ENCODE data around the gene SIVA1.
A peak's percentile ranks its signal among the peaks of the same experiment; 100 is the strongest.
"Not testable (repeated sequence)": the region's sequence is repeated elsewhere in the genome, so short reads cannot be mapped to it uniquely, and the experiment has no call there.

Gene SIVA1

DNA sequence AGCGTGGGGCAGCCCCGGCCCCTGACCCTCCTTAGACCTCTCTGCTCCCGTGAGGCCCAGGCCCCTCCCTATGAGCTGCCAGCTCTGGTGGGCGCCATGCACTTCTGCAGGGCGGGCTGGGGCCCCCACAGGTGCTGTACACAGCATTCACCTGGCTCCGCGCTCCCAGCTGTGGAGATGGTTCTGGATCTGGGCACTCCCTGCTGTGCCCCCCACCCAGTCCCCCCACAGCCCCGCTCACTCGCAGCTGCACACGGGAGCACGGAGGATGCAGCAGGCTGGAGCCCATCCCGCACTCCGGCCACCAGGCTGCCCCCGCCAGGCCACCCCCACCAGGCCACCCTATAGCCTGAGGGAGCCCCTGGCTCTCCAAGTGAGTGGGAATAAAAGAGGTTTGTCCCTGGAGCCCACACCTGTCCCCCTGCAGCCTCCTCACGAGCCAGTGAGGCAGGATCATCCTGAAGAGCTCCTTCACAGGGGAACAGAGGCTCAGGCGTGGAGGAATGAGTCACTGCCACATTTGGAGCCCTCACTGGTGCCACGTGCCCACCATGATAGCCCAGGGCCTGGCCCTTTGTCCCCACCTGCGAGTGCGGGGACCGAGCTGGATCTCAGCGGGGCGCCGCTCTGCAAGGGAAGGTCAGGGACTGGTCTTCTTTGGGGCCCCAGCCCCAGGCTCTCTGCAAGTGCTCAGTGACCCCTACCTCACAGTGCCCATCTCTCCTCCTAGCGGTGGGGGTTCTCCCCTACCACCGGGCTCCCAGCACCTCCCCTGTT lies 27.0 kb upstream of the SIVA1 start:
- Histone ChIP-seq H3K18ac (ENCODE audit: low read length) (no peak overlapping the region), H3K4ac (ENCODE audit: low read depth, low read length) (no peak overlapping the region), H4K91ac (ENCODE audit: low read depth, low read length) (no peak overlapping the region), H2BK120ac (ENCODE audit: insufficient read depth, low read length, poor library complexity) (no peak overlapping the region), H3K27me3 (ENCODE audit: insufficient read depth, low read length) (no peaks in the 10 kb centered on the region), H3K4me2 (ENCODE audit: low read length) (no peak overlapping the region), H4K12ac (ENCODE audit: low read depth, low read length) (no peak overlapping the region), H3K9me3 (ENCODE audit: insufficient read depth, low read depth, low read length) (peaks cover 3% of the 10 kb centered on the region), H3K9ac (ENCODE audit: low read length) (no peak overlapping the region), H3K14ac (ENCODE audit: low read length) (no peak overlapping the region), H4K8ac (ENCODE audit: low read depth, low read length) (no peak overlapping the region), H3K27ac (ENCODE audit: low read depth, low read length) (no peak overlapping the region), H2BK12ac (ENCODE audit: low read length) (no peak overlapping the region), H3K23ac (ENCODE audit: low read length) (no peak overlapping the region), H2AFZ (ENCODE audit: insufficient read depth, low read length, poor library complexity) (no peak overlapping the region), H3K4me1 (ENCODE audit: control insufficient read depth in 1 of 2, insufficient read depth in 2 of 2, low read length in 2 of 2) (peaks cover 3 to 16% of the 10 kb centered on the region in 2 experiments), H3K4me3 (ENCODE audit: low read depth, low read length) (no peak overlapping the region), H2AK5ac (ENCODE audit: low read length) (no peak overlapping the region), H3K79me2 (ENCODE audit: control insufficient read depth, insufficient read depth, low read length, poor library complexity) (peaks cover 2% of the 10 kb centered on the region), H2BK5ac (ENCODE audit: low read depth, low read length, poor library complexity) (no peak overlapping the region), H3K79me1 (ENCODE audit: low read length) (peaks cover 2% of the 10 kb centered on the region), H3K36me3 (ENCODE audit: control insufficient read depth in 1 of 2, insufficient read depth in 2 of 2, low read length in 2 of 2) (peaks cover 7 to 8% of the 10 kb centered on the region in 2 experiments)
- no CpG with 5 or more reads among the region's 25 CpGs for WGBS (ENCODE audit: extremely low coverage, insufficient coverage, insufficient read length)
- DNase-seq: peak in 1 of 2 donors; percentile 26

DNA sequence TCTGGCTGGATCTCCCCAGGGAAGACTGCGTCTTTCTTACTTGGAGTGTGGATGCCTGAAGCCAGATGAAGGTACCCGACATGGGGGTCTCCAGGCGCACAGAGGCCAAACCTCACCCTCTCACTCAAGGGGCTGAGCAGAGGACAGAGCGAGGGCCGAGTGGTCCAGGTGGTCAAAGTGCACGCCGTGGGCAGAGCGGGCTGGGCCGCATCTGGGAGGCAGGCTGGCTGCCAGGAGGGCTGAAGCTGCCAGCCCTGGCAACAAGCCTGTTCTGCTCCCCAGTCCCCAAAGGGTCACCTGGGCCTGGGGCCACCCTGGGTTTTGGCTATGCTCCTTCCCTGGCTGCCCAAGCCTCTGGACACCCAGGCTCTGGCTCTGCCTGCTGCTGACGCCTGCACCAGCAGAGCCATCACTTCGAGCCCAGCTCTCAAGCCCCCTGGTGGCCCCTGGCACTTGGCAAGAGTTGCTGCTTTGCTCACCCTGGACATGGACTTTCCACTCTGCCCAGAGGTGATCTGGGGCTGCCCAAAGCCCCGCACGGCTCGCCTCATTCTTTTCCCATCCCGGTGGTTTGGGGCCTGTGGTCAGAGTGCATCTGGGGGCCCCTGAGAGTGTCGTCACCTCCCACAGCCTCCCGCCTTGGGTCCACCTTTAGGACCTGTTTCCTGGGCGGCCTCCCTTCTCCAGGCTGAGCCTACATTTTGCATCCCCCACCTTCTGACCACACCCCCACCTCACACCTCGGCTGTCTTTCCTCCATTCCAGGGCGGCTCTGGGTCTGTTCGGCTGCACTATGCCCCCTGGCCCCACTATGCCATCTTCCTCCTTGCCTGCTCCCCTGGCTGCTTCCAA lies 26.1 kb upstream of the SIVA1 start:
- Histone ChIP-seq H4K8ac (ENCODE audit: low read depth, low read length) (no peak overlapping the region), H3K27ac (ENCODE audit: low read depth, low read length) (no peak overlapping the region), H3K14ac (ENCODE audit: low read length) (no peak overlapping the region), H3K4me3 (ENCODE audit: low read depth, low read length) (no peak overlapping the region), H3K18ac (ENCODE audit: low read length) (no peak overlapping the region), H2BK12ac (ENCODE audit: low read length) (no peak overlapping the region), H2BK120ac (ENCODE audit: insufficient read depth, low read length, poor library complexity) (no peak overlapping the region), H4K91ac (ENCODE audit: low read depth, low read length) (no peak overlapping the region), H3K79me1 (ENCODE audit: low read length) (peaks cover 2% of the 10 kb centered on the region), H3K4ac (ENCODE audit: low read depth, low read length) (no peak overlapping the region), H3K4me2 (ENCODE audit: low read length) (no peak overlapping the region), H3K23ac (ENCODE audit: low read length) (no peak overlapping the region), H3K79me2 (ENCODE audit: control insufficient read depth, insufficient read depth, low read length, poor library complexity) (peaks cover 2% of the 10 kb centered on the region), H2AK5ac (ENCODE audit: low read length) (no peak overlapping the region), H3K27me3 (ENCODE audit: insufficient read depth, low read length) (no peaks in the 10 kb centered on the region), H3K9ac (ENCODE audit: low read length) (no peak overlapping the region), H3K9me3 (ENCODE audit: insufficient read depth, low read depth, low read length) (peaks cover 3% of the 10 kb centered on the region), H2BK5ac (ENCODE audit: low read depth, low read length, poor library complexity) (no peak overlapping the region), H3K36me3 (ENCODE audit: control insufficient read depth in 1 of 2, insufficient read depth in 2 of 2, low read length in 2 of 2) (peaks cover under 1 to 2% of the 10 kb centered on the region in 2 experiments), H2AFZ (ENCODE audit: insufficient read depth, low read length, poor library complexity) (no peak overlapping the region), H4K12ac (ENCODE audit: low read depth, low read length) (no peak overlapping the region), H3K4me1 (ENCODE audit: control insufficient read depth in 1 of 2, insufficient read depth in 2 of 2, low read length in 2 of 2) (peaks cover 3 to 16% of the 10 kb centered on the region in 2 experiments)
- peak in 1 of 2 donors; percentile 65 for DNase-seq
- no CpG with 5 or more reads among the region's 21 CpGs for WGBS (ENCODE audit: extremely low coverage, insufficient coverage, insufficient read length)

DNA sequence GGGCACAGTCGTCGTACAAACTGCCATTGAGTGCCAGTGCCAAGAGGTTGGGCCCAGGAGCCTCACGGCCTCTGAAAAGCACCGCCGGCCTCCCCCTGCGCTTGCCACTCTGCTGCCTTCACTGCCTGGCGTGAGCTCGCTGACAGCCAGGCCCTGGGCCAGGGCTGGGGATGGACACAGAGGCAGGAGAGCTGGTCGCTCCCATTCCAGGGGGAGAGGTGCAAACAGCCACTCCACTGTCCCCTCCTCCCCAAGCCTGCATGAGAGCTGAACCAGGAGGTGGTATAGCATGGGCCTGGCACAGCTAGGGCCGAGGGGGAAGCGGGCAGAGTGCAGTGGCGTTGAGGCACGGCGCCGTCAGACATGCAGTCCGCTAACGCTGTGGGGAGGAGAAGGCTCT lies 24.3 kb upstream of the SIVA1 start:
- H4K8ac ChIP-seq (ENCODE audit: low read depth, low read length): no peak overlapping the region
- WGBS (ENCODE audit: extremely low coverage, insufficient coverage, insufficient read length): no CpG with 5 or more reads among the region's 17 CpGs
- H3K4me3 ChIP-seq (ENCODE audit: low read depth, low read length): no peak overlapping the region
- H3K4ac ChIP-seq (ENCODE audit: low read depth, low read length): no peak overlapping the region
- no peak overlapping the region for H2BK5ac ChIP-seq (ENCODE audit: low read depth, low read length, poor library complexity)
- no peaks in the 10 kb centered on the region for H3K27me3 ChIP-seq (ENCODE audit: insufficient read depth, low read length)
- H2AK5ac ChIP-seq (ENCODE audit: low read length): no peak overlapping the region
- H4K12ac ChIP-seq (ENCODE audit: low read depth, low read length): no peak overlapping the region
- no peak overlapping the region for H3K27ac ChIP-seq (ENCODE audit: low read depth, low read length)
- no peak overlapping the region for H2AFZ ChIP-seq (ENCODE audit: insufficient read depth, low read length, poor library complexity)
- no peak overlapping the region for H3K18ac ChIP-seq (ENCODE audit: low read length)
- no peaks in the 10 kb centered on the region for H3K36me3 ChIP-seq (ENCODE audit: control insufficient read depth in 1 of 2, insufficient read depth in 2 of 2, low read length in 2 of 2)
- no peak overlapping the region for H3K9ac ChIP-seq (ENCODE audit: low read length)
- peaks cover 0 to 11% of the 10 kb centered on the region in 2 experiments for H3K4me1 ChIP-seq (ENCODE audit: control insufficient read depth in 1 of 2, insufficient read depth in 2 of 2, low read length in 2 of 2)
- H4K91ac ChIP-seq (ENCODE audit: low read depth, low read length): no peak overlapping the region
- no peak overlapping the region for H2BK12ac ChIP-seq (ENCODE audit: low read length)
- H3K4me2 ChIP-seq (ENCODE audit: low read length): no peak overlapping the region
- H3K9me3 ChIP-seq (ENCODE audit: insufficient read depth, low read depth, low read length): peaks cover 3% of the 10 kb centered on the region
- H2BK120ac ChIP-seq (ENCODE audit: insufficient read depth, low read length, poor library complexity): no peak overlapping the region
- peaks cover 2% of the 10 kb centered on the region for H3K79me1 ChIP-seq (ENCODE audit: low read length)
- no peak overlapping the region for H3K14ac ChIP-seq (ENCODE audit: low read length)
- no peak for DNase-seq
- peaks cover 2% of the 10 kb centered on the region for H3K79me2 ChIP-seq (ENCODE audit: control insufficient read depth, insufficient read depth, low read length, poor library complexity)
- H3K23ac ChIP-seq (ENCODE audit: low read length): no peak overlapping the region

DNA sequence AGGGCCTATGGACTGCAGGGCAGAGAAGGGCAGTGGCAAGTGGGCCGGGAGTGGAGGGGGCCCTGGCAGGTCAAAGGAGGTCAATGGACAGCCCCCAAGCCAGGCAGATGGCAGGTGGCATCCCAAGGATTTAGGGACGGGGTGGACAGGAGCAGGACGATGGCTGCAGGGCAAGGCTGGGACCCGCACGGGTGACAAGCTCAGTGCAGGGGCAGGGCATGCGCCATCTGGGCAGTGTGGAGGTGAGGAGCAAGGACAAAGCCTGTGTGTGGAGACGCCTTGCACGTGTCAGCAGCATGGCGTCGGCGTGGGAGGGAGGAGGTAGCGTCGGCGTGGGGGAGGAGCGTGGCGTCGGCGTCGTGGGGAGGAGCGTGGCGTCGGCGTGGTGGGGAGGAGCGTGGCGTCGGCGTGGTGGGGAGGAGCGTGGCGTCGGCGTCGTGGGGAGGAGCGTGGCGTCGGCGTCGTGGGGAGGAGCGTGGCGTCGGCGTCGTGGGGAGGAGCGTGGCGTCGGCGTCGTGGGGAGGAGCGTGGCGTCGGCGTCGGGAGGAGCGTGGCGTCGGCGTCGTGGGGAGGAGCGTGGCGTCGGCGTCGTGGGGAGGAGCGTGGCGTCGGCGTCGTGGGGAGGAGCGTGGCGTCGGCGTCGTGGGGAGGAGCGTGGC lies 23.6 kb upstream of the SIVA1 start:
- WGBS (ENCODE audit: extremely low coverage, insufficient coverage, insufficient read length): no CpG with 5 or more reads among the region's 73 CpGs
- H3K27ac ChIP-seq (ENCODE audit: low read depth, low read length); H2AK5ac ChIP-seq (ENCODE audit: low read length); H3K79me2 ChIP-seq (ENCODE audit: control insufficient read depth, insufficient read depth, low read length, poor library complexity); H3K27me3 ChIP-seq (ENCODE audit: insufficient read depth, low read length); H2BK12ac ChIP-seq (ENCODE audit: low read length); H3K4me1 ChIP-seq (ENCODE audit: control insufficient read depth in 1 of 2, insufficient read depth in 2 of 2, low read length in 2 of 2); H4K12ac ChIP-seq (ENCODE audit: low read depth, low read length); H3K4ac ChIP-seq (ENCODE audit: low read depth, low read length); H4K91ac ChIP-seq (ENCODE audit: low read depth, low read length); H3K18ac ChIP-seq (ENCODE audit: low read length); H3K23ac ChIP-seq (ENCODE audit: low read length); H4K8ac ChIP-seq (ENCODE audit: low read depth, low read length); H3K9ac ChIP-seq (ENCODE audit: low read length); H2AFZ ChIP-seq (ENCODE audit: insufficient read depth, low read length, poor library complexity); H3K9me3 ChIP-seq (ENCODE audit: insufficient read depth, low read depth, low read length); H3K14ac ChIP-seq (ENCODE audit: low read length); H2BK120ac ChIP-seq (ENCODE audit: insufficient read depth, low read length, poor library complexity); H3K36me3 ChIP-seq (ENCODE audit: control insufficient read depth in 1 of 2, insufficient read depth in 2 of 2, low read length in 2 of 2); H2BK5ac ChIP-seq (ENCODE audit: low read depth, low read length, poor library complexity); H3K79me1 ChIP-seq (ENCODE audit: low read length); H3K4me3 ChIP-seq (ENCODE audit: low read depth, low read length); H3K4me2 ChIP-seq (ENCODE audit: low read length): not testable (repeated sequence)
- DNase-seq: peak; percentile 61 to 84
